ENCODE measurements around the gene CERS6.
"Not testable (repeated sequence)": the region's sequence is repeated elsewhere in the genome, so short reads cannot be mapped to it uniquely, and the experiment has no call there.

The CERS6 gene

GRCh38 chr2:168758970-168759820 is 303.1 kb downstream of the CERS6 start:
- no peak overlapping the region for H3K4me3 ChIP-seq (ENCODE audit: low read depth in 1 of 2, low read length in 2 of 2)
- no peak overlapping the region for H3K9ac ChIP-seq (ENCODE audit: low read length)
- H3K27me3 ChIP-seq (ENCODE audit: control insufficient read depth in 1 of 2, insufficient read depth in 2 of 2, low read length in 2 of 2) = no peaks in the 10 kb centered on the region
- no peaks in the 10 kb centered on the region for H3K9me3 ChIP-seq (ENCODE audit: low read length)
- H3K36me3 ChIP-seq (ENCODE audit: insufficient read depth, low read length) = no peaks in the 10 kb centered on the region
- no peak overlapping the region for H3K27ac ChIP-seq (ENCODE audit: low read depth, low read length)
- no peaks in the 10 kb centered on the region for H3K4me1 ChIP-seq (ENCODE audit: insufficient read depth, low read length)

- H3K9ac ChIP-seq (ENCODE audit: low read length) = no peak overlapping the region
Observed at GRCh38 chr2:168765401-168765800, 309.3 kb downstream of the CERS6 start.

GRCh38 chr2:168766600-168766999 is 310.5 kb downstream of the CERS6 start:
- no peaks in the 10 kb centered on the region for H3K27me3 ChIP-seq (ENCODE audit: control insufficient read depth in 1 of 2, insufficient read depth in 2 of 2, low read length in 2 of 2)
- no peak overlapping the region for H3K27ac ChIP-seq (ENCODE audit: low read depth, low read length)

More at GRCh38 chr2:168765401-168765800, 309.3 kb downstream of the CERS6 start:
- Histone ChIP-seq H3K4me3 (ENCODE audit: low read depth in 1 of 2, low read length in 2 of 2) (no peak overlapping the region), H3K27me3 (ENCODE audit: control insufficient read depth in 1 of 2, insufficient read depth in 2 of 2, low read length in 2 of 2) (no peaks in the 10 kb centered on the region), H3K27ac (ENCODE audit: low read depth, low read length) (no peak overlapping the region), H3K36me3 (ENCODE audit: insufficient read depth, low read length) (no peaks in the 10 kb centered on the region), H3K4me1 (ENCODE audit: insufficient read depth, low read length) (no peaks in the 10 kb centered on the region), H3K9me3 (ENCODE audit: low read length) (no peaks in the 10 kb centered on the region)

GRCh38 chr2:168767258-168767657 is 311.2 kb downstream of the CERS6 start:
- no peaks in the 10 kb centered on the region for H3K36me3 ChIP-seq (ENCODE audit: insufficient read depth, low read length)
- H3K4me3 ChIP-seq (ENCODE audit: low read depth in 1 of 2, low read length in 2 of 2) = no peak overlapping the region
- H3K9ac ChIP-seq (ENCODE audit: low read length) = no peak overlapping the region
- no peaks in the 10 kb centered on the region for H3K27me3 ChIP-seq (ENCODE audit: control insufficient read depth in 1 of 2, insufficient read depth in 2 of 2, low read length in 2 of 2)
- H3K4me1 ChIP-seq (ENCODE audit: insufficient read depth, low read length) = no peaks in the 10 kb centered on the region
- no peak overlapping the region for H3K27ac ChIP-seq (ENCODE audit: low read depth, low read length)
- H3K9me3 ChIP-seq (ENCODE audit: low read length) = no peaks in the 10 kb centered on the region

More at GRCh38 chr2:168766600-168766999, 310.5 kb downstream of the CERS6 start:
- H3K4me3 ChIP-seq (ENCODE audit: low read depth in 1 of 2, low read length in 2 of 2) = no peak overlapping the region
- no peaks in the 10 kb centered on the region for H3K36me3 ChIP-seq (ENCODE audit: insufficient read depth, low read length)
- H3K4me1 ChIP-seq (ENCODE audit: insufficient read depth, low read length) = no peaks in the 10 kb centered on the region
- H3K9me3 ChIP-seq (ENCODE audit: low read length) = no peaks in the 10 kb centered on the region
- no peak overlapping the region for H3K9ac ChIP-seq (ENCODE audit: low read length)

GRCh38 chr2:168768357-168768756 is 312.3 kb downstream of the CERS6 start:
- not testable (repeated sequence) for H3K9ac ChIP-seq (ENCODE audit: low read length); H3K36me3 ChIP-seq (ENCODE audit: insufficient read depth, low read length); H3K27ac ChIP-seq (ENCODE audit: low read depth, low read length); H3K4me3 ChIP-seq (ENCODE audit: low read depth in 1 of 2, low read length in 2 of 2); H3K27me3 ChIP-seq (ENCODE audit: control insufficient read depth in 1 of 2, insufficient read depth in 2 of 2, low read length in 2 of 2); H3K4me1 ChIP-seq (ENCODE audit: insufficient read depth, low read length); H3K9me3 ChIP-seq (ENCODE audit: low read length)

- H3K4me1 ChIP-seq (ENCODE audit: insufficient read depth, low read length) = no peaks in the 10 kb centered on the region
- H3K4me3 ChIP-seq (ENCODE audit: low read depth in 1 of 2, low read length in 2 of 2) = no peak overlapping the region
- H3K9ac ChIP-seq (ENCODE audit: low read length) = no peak overlapping the region
- no peaks in the 10 kb centered on the region for H3K27me3 ChIP-seq (ENCODE audit: control insufficient read depth in 1 of 2, insufficient read depth in 2 of 2, low read length in 2 of 2)
- no peaks in the 10 kb centered on the region for H3K9me3 ChIP-seq (ENCODE audit: low read length)
- H3K27ac ChIP-seq (ENCODE audit: low read depth, low read length) = no peak overlapping the region
- no peaks in the 10 kb centered on the region for H3K36me3 ChIP-seq (ENCODE audit: insufficient read depth, low read length)
Observed at GRCh38 chr2:168770796-168771195, 314.7 kb downstream of the CERS6 start.

GRCh38 chr2:168772704-168773103 is 316.6 kb downstream of the CERS6 start:
- Histone ChIP-seq H3K27ac (ENCODE audit: low read depth, low read length) (no peak overlapping the region), H3K9ac (ENCODE audit: low read length) (no peak overlapping the region), H3K27me3 (ENCODE audit: control insufficient read depth in 1 of 2, insufficient read depth in 2 of 2, low read length in 2 of 2) (no peaks in the 10 kb centered on the region), H3K36me3 (ENCODE audit: insufficient read depth, low read length) (no peaks in the 10 kb centered on the region), H3K4me1 (ENCODE audit: insufficient read depth, low read length) (no peaks in the 10 kb centered on the region), H3K9me3 (ENCODE audit: low read length) (no peaks in the 10 kb centered on the region), H3K4me3 (ENCODE audit: low read depth in 1 of 2, low read length in 2 of 2) (no peak overlapping the region)

- Histone ChIP-seq H3K27me3 (ENCODE audit: control insufficient read depth in 1 of 2, insufficient read depth in 2 of 2, low read length in 2 of 2) (no peaks in the 10 kb centered on the region), H3K9me3 (ENCODE audit: low read length) (no peaks in the 10 kb centered on the region), H3K4me3 (ENCODE audit: low read depth in 1 of 2, low read length in 2 of 2) (no peak overlapping the region), H3K9ac (ENCODE audit: low read length) (no peak overlapping the region), H3K36me3 (ENCODE audit: insufficient read depth, low read length) (no peaks in the 10 kb centered on the region), H3K27ac (ENCODE audit: low read depth, low read length) (no peak overlapping the region), H3K4me1 (ENCODE audit: insufficient read depth, low read length) (no peaks in the 10 kb centered on the region)
Observed at GRCh38 chr2:168773128-168773527, 317.1 kb downstream of the CERS6 start.

- Histone ChIP-seq H3K9ac (ENCODE audit: low read length) (no peak overlapping the region), H3K36me3 (ENCODE audit: insufficient read depth, low read length) (no peaks in the 10 kb centered on the region), H3K27me3 (ENCODE audit: control insufficient read depth in 1 of 2, insufficient read depth in 2 of 2, low read length in 2 of 2) (no peaks in the 10 kb centered on the region), H3K4me1 (ENCODE audit: insufficient read depth, low read length) (no peaks in the 10 kb centered on the region), H3K4me3 (ENCODE audit: low read depth in 1 of 2, low read length in 2 of 2) (no peak overlapping the region), H3K27ac (ENCODE audit: low read depth, low read length) (no peak overlapping the region), H3K9me3 (ENCODE audit: low read length) (no peaks in the 10 kb centered on the region)
Observed at GRCh38 chr2:168773719-168774521, 317.8 kb downstream of the CERS6 start.

- no peak overlapping the region for H3K4me3 ChIP-seq (ENCODE audit: low read depth in 1 of 2, low read length in 2 of 2)
- H3K4me1 ChIP-seq (ENCODE audit: insufficient read depth, low read length) = no peaks in the 10 kb centered on the region
- no peaks in the 10 kb centered on the region for H3K9me3 ChIP-seq (ENCODE audit: low read length)
- H3K27ac ChIP-seq (ENCODE audit: low read depth, low read length) = no peak overlapping the region
- no peaks in the 10 kb centered on the region for H3K27me3 ChIP-seq (ENCODE audit: control insufficient read depth in 1 of 2, insufficient read depth in 2 of 2, low read length in 2 of 2)
- no peak overlapping the region for H3K9ac ChIP-seq (ENCODE audit: low read length)
- no peaks in the 10 kb centered on the region for H3K36me3 ChIP-seq (ENCODE audit: insufficient read depth, low read length)
Observed at GRCh38 chr2:168775837-168776236, 319.8 kb downstream of the CERS6 start.

- Histone ChIP-seq H3K4me3 (ENCODE audit: low read depth in 1 of 2, low read length in 2 of 2) (no peak overlapping the region), H3K27me3 (ENCODE audit: control insufficient read depth in 1 of 2, insufficient read depth in 2 of 2, low read length in 2 of 2) (no peaks in the 10 kb centered on the region), H3K36me3 (ENCODE audit: insufficient read depth, low read length) (no peaks in the 10 kb centered on the region), H3K27ac (ENCODE audit: low read depth, low read length) (no peak overlapping the region), H3K9ac (ENCODE audit: low read length) (no peak overlapping the region), H3K9me3 (ENCODE audit: low read length) (no peaks in the 10 kb centered on the region), H3K4me1 (ENCODE audit: insufficient read depth, low read length) (no peaks in the 10 kb centered on the region)
Observed at GRCh38 chr2:168780669-168781071, 324.6 kb downstream of the CERS6 start.

Data from muscle layer of colon (tissue), 2 donors.